Activated gamma-delta T cell (primary cell): Measurements from ENCODE around the gene PLAU.
"Not testable (repeated sequence)": the region's sequence is repeated elsewhere in the genome, so short reads cannot be mapped to it uniquely, and the experiment has no call there.

Source experiments
- DNase-seq: peaks from one replicate; lab custom pipeline; 2025; lab: John Stamatoyannopoulos, UW

The PLAU gene

GRCh38 chr10:73898730-73899410 lies 12.1 kb upstream of the PLAU start:
- no peak for DNase-seq

GRCh38 chr10:73899423-73899822 lies 11.5 kb upstream of the PLAU start:
- DNase-seq: no peak

- DNase-seq: no peak
Observed at GRCh38 chr10:73900064-73900463, 10.9 kb upstream of the PLAU start.

- no peak for DNase-seq
Observed at GRCh38 chr10:73901261-73901660, 9.7 kb upstream of the PLAU start.

- DNase-seq: no peak
Observed at GRCh38 chr10:73902351-73902750, 8.6 kb upstream of the PLAU start.

GRCh38 chr10:73905256-73906020 lies 5.5 kb upstream of the PLAU start:
- DNase-seq: no peak

- DNase-seq: no peak
Observed at GRCh38 chr10:73906524-73907447, 4.1 kb upstream of the PLAU start.

GRCh38 chr10:73907841-73908517 lies 3.0 kb upstream of the PLAU start:
- no peak for DNase-seq

- no peak for DNase-seq
Observed at GRCh38 chr10:73908853-73909539, 1.9 kb upstream of the PLAU start.

GRCh38 chr10:73909540-73910115 lies 1.3 kb upstream of the PLAU start:
- no peak for DNase-seq

- DNase-seq: no peak
Observed at GRCh38 chr10:73910401-73910763, 550 bp upstream of the PLAU start.

GRCh38 chr10:73911553-73912004 lies 647 bp downstream of the PLAU start:
- DNase-seq: no peak

GRCh38 chr10:73914036-73914435 lies 3.1 kb downstream of the PLAU start:
- no peak for DNase-seq

GRCh38 chr10:73915206-73915851 lies 4.4 kb downstream of the PLAU start:
- no peak for DNase-seq

- DNase-seq: no peak
Observed at GRCh38 chr10:73916761-73917470, 6.0 kb downstream of the PLAU start.

- DNase-seq: no peak
Observed at GRCh38 chr10:73917566-73918305, 6.8 kb downstream of the PLAU start.

GRCh38 chr10:73919481-73919880 lies 8.5 kb downstream of the PLAU start:
- DNase-seq: not testable (repeated sequence)

GRCh38 chr10:73920089-73920488 lies 9.2 kb downstream of the PLAU start:
- no peak for DNase-seq
